Measurements from ENCODE around the gene VSIG10. TPM values are rescaled to one million over a fixed set of nuclear protein-coding genes. Genes with fewer than 3 reads are reported as not detected.

VSIG10 gene
- total and polyA plus RNA-seq, 2 of the 13 experiments (the other 11 are each of a cell fraction or from before 2014, with no cell fraction given): 25.6 to 42.5 TPM

- TF ChIP-seq HBP1 (CRISPR knock-in tag; IDR thresholded peaks at IDR 0.05; ENCODE audit: low read depth) (no peak), ZNF646 (CRISPR knock-in tag; IDR thresholded peaks at IDR 0.05) (no peak), DMTF1 (CRISPR knock-in tag; IDR thresholded peaks at IDR 0.05) (no peak), ZBTB10 (CRISPR knock-in tag; IDR thresholded peaks at IDR 0.05; ENCODE audit: borderline replicate concordance) (0 out of 2 replicates have a peak, but pooled peaks have one; percentile 44), CBX5 (CRISPR knock-in tag; IDR thresholded peaks at IDR 0.05; ENCODE audit: borderline replicate concordance) (no peak)
These were observed 41.7 kb downstream of the VSIG10 start (continued) for GRCh38 chr12:118061873-118062843.
